Measurements from ENCODE around the gene COX10. TPM values are rescaled to one million over a fixed set of nuclear protein-coding genes. Genes with fewer than 3 reads are reported as not detected.
A peak's percentile ranks its signal among the peaks of the same experiment; 100 is the strongest.
"Not testable (repeated sequence)": the region's sequence is repeated elsewhere in the genome, so short reads cannot be mapped to it uniquely, and the experiment has no call there.

Gene COX10
- 21.8 TPM for total RNA-seq

- DNase-seq = peak; percentile 87
Observed at GRCh38 chr17:14069251-14070021, at the start of gene COX10. TSS of gene COX10 (plus strand) at chr17:14069504. CDS start at chr17:14069606, 102 bp downstream.

- not testable (repeated sequence) for DNase-seq
Observed at GRCh38 chr17:14021651-14022294, 47.5 kb upstream of the COX10 start.

- not testable (repeated sequence) for DNase-seq
Observed at GRCh38 chr17:14029755-14030154, 39.5 kb upstream of the COX10 start.

- DNase-seq = no peak
Observed at GRCh38 chr17:14032234-14032633, 37.1 kb upstream of the COX10 start.

- no peak for DNase-seq
Observed at GRCh38 chr17:14033166-14033565, 36.1 kb upstream of the COX10 start.

GRCh38 chr17:14037453-14037852 is 31.9 kb upstream of the COX10 start:
- no peak for DNase-seq

- DNase-seq = no peak
Observed at GRCh38 chr17:14038206-14038605, 31.1 kb upstream of the COX10 start.

- no peak for DNase-seq
Observed at GRCh38 chr17:14042411-14042810, 26.9 kb upstream of the COX10 start.

- no peak for DNase-seq
Observed at GRCh38 chr17:14044702-14045101, 24.6 kb upstream of the COX10 start.

- no peak for DNase-seq
Observed at GRCh38 chr17:14046978-14047377, 22.3 kb upstream of the COX10 start.

GRCh38 chr17:14047591-14047990 is 21.7 kb upstream of the COX10 start:
- DNase-seq = no peak

GRCh38 chr17:14048169-14048568 is 21.1 kb upstream of the COX10 start:
- DNase-seq = no peak

- DNase-seq = no peak
Observed at GRCh38 chr17:14050616-14051015, 18.7 kb upstream of the COX10 start.

- DNase-seq = no peak
Observed at GRCh38 chr17:14051692-14052091, 17.6 kb upstream of the COX10 start.

GRCh38 chr17:14052886-14053615 is 16.3 kb upstream of the COX10 start:
- no peak for DNase-seq

- DNase-seq = no peak
Observed at GRCh38 chr17:14057591-14057990, 11.7 kb upstream of the COX10 start.

GRCh38 chr17:14058051-14058450 is 11.3 kb upstream of the COX10 start:
- DNase-seq = no peak

GRCh38 chr17:14060706-14061105 is 8.6 kb upstream of the COX10 start:
- no peak for DNase-seq

GRCh38 chr17:14061666-14062560 is 7.4 kb upstream of the COX10 start:
- DNase-seq = no peak

- DNase-seq = no peak
Observed at GRCh38 chr17:14067347-14067746, 2.0 kb upstream of the COX10 start.

- DNase-seq = no peak
Observed at GRCh38 chr17:14068542-14069250, 608 bp upstream of the COX10 start.

All from occipital lobe (tissue), 2 donors.